GM19240 (cell line): Measurements from ENCODE around the gene AHRR.
A peak's percentile ranks its signal among the peaks of the same experiment; 100 is the strongest.
"Not testable (repeated sequence)": the region's sequence is repeated elsewhere in the genome, so short reads cannot be mapped to it uniquely, and the experiment has no call there.

Experiments
- DNase-seq: peaks from one replicate; pipeline ENCODE4 v3.0.0; 2011; ENCODE audit warnings: low spot score; ENCODE audit not compliant: insufficient read length

The AHRR gene

DNA sequence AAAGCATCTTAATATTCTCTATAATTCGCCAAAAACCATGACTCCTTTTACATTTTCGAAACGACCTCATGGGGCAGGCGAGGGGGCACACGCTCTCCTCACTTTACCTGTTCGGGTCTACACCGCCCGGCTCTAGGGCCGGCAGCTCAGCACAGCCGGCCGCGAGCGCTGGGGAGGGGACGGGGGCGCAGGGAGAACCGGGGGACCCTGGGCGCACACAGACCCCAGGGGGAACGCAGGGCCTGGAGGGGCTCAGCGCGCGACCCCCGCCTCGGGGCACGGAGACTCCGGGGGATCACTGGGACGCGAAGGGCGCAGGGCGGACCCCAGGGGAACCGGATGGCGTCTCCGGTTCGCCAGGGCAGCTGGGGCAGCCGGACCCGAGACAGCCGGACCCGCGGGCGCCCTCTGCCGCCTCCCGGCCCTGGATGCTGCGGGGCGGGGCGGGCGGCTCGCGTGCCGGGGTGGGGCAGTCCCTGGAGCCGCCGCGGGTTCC lies at the start of gene AHRR:
Gene AHRR (plus strand): TSS at position 485 of the 496 bp plus-strand sequence. CDS start 22,189 bp downstream, outside the sequence.
- peak; percentile 71 for DNase-seq

DNA sequence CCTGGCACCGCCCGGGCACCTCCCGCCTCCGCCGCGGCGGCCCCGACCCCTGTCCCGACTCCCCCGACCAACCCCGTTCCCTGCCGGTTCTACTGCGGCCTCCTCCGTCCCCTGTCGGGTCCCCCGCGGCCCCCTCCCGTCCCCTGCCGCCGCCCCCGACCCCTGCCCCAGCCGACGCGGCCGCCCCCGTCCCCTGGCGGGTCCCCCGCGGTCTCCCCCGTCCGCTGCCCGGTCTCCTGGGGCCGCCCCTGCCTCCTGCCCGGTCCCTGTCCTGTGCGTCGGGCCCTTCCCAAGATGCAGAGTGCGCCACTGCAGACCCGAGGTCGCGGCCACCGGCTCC lies 49.7 kb upstream of the AHRR start:
- not testable (repeated sequence) for DNase-seq

DNA sequence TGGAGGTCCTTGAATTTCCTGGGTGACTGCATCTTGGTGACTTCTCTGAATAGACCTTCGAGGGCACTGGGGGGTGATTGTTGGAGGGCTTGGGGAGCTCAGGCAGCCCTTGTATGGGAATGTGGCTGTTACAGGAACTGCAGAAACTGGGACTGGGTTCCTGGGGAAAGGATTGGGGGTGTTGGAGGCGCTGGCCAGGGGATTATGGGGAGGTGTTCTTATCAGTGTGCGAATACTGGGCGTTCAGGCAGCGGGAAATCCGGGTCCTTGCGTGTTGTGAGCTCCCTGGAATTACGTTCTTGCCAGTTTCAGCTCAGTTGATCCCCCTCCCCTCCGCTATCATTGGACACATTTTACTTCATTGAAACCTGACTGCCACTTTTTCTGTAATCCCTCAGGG lies 48.4 kb upstream of the AHRR start:
- DNase-seq: not testable (repeated sequence)

DNA sequence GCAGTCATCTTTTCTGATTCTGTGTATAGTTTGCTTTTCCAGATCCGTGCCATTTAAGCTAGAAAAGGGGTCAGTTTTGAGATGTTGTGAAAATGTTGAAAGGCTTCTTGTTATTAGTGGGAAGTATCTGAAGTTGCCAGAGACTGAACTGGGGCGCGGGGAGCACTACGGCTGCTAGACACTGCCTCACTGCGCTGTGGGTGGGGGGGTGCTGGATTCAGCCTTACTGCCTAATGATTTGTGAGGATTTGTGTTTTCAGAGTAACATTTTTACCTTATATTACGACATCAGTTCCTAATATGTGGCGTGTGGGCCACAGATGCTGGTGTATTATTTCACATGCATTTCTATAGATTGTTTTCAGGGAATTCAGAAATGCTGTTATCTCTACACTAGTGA lies 48.0 kb upstream of the AHRR start:
- not testable (repeated sequence) for DNase-seq

DNA sequence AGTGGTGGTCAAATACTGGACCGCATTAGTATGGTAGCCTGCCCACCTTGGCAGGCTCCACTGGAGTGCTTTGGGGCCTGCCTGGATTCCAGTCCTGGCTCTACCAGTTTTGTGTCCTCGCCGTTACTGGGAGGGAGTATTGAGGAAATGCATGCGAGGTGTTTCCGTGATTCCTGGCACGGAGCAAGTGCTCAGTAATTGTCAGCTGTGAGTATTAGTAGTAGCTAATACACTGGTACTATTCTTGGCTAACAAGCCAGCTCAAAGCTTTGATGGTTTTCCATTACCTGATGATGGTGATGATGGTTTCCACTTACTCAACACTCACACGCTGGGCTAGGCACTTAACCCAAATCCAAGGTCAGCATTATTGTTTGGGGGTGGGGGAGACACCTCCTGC lies 47.2 kb upstream of the AHRR start:
- DNase-seq: not testable (repeated sequence)

DNA sequence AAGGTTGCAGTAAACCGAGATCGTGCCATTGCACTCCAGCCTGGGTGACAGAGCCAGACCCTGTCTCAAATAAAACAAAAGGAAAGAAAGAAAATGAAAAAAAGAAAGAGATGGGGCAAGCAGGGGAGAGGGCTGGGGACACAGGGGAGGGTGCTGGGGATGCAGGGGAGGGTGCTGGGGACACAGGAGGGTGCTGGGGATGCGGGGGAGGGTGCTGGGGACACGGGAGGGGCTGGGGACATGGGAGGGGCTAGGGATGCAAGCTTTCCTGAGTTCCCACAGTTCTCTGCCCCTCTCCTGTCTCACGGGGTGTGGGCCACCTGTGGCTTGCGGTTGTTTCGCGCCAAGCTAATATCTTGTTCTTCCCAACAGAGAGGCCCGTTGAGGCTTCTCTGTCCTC lies 42.9 kb upstream of the AHRR start:
- no peak for DNase-seq

DNA sequence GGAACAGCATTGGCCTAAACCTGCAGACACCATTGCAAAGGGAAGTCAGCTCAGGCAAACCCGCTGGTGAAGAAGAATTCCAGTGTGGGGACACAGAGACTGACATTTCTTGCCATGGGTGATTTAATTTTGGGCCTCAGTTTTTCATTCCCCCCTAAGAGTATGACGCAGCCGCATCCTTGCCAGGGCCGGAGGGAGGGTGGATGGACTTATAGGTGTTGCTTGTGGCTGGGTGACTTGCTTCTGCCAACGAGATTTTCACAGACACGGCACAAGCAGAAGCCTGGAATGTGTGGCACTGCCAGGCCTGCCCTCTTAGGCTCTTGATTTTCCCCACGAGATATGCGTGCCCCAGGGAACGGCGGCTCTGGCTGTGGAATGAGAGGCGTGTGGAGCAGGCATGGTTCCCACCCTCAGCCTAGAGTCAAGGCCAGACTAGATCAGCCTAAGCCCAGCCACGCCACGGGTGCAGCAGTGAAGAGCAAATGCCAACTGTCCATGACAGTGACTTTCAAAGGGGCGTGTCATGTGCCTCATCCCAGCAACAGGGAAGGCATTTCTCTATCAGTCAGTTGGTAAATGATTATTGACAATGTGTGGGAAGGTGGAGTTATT lies 42.4 kb upstream of the AHRR start:
- DNase-seq: not testable (repeated sequence)

DNA sequence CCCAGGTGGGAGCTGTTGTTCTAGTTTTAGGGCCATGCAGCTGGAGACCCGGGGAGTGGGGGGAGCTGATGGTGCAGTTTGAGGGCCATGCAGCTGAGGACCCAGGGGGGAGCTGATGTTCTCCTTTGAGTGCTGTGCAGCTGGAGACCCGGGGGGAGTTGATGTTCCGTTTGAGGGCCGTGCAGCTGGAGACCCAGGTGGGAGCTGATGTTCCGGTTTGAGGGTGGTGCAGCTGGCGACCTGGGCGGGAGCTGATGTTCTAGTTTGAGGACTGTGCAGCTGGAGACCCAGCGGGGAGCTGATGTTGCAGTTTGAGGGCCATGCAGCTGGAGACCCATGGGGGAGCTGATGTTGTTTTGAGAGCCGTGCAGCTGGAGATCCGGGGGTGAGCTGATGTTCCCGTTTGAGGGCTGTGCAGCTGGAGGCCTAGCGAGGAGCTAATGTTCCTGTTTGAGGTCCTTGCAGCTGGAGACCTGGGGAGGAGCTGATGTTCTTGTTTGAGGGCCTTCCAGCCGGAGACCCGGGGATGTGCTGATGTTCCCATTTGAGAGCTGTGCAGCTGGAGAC lies 35.4 kb upstream of the AHRR start:
- no peak for DNase-seq

DNA sequence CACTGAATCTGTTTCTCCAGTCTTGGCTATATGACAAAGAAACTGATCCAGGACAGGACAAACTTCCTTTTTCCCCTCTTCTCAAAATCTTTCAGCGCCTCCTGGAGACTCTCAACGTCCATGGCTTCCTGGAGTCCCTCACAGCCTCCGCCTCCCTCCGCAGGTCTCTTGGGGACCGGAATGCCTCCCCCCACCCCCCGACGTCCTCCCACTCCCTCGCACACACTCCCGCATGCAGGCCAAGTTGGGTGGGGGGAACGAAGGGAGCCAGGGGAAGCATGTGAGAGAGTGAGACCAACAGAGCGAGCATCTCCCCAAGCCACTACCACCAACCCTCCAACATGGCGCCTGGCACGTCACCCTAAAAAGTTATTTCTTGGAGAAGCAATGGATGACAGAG lies 31.3 kb upstream of the AHRR start:
- not testable (repeated sequence) for DNase-seq

DNA sequence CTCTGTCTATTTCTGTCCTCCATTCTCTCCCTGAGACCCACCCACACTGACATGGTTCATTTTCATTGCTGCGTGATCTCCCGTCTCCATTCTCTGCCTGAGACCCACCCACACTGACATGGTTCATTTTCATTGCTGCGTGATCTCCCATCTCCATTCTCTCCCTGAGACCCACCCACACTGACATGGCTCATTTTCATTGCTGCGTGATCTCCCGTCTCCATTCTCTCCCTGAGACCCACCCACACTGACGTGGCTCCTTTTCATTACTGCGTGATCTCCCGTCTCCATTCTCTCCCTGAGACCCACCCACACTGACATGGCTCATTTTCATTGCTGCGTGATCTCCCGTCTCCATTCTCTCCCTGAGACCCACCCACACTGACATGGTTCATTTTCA lies 30.2 kb upstream of the AHRR start:
- DNase-seq: not testable (repeated sequence)

DNA sequence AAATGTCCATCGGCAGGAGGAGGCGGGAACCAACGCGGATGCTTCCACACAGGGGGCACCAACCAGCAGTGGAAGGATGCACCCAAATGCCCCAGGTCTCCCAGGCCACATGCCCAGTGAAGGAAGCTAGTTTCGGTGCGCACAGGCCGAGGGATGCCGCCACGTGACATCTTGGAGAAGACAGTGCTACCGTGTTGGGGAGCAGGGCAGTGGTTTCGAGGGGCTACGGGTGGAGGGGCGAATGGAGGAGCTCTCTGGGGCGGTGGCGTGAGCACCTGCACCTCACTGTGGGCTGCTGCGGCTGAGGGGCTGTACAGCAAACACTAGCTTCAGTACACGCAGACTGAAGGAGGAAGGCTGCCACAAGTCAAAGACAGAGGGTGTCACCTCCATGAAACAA lies 26.7 kb upstream of the AHRR start:
- not testable (repeated sequence) for DNase-seq

DNA sequence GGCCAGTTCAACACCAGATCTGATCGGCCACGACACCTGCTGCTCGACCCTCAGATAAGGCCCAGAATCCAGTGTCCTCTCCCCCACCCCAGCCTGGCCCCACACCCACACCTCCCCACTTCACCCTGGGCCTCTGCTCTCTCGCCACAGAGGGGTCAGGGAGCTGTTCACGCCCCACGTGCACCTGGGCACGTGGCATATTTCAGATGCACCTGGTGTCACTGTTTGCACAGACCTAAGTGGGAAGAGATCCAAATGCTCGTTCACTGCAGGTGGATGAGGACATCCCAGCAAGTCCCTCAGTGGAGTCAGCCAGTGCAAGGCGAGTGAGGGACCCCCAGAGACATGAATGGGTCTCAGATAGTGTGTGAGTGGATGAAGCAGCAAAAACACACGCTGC lies 25.3 kb upstream of the AHRR start:
- DNase-seq: not testable (repeated sequence)

DNA sequence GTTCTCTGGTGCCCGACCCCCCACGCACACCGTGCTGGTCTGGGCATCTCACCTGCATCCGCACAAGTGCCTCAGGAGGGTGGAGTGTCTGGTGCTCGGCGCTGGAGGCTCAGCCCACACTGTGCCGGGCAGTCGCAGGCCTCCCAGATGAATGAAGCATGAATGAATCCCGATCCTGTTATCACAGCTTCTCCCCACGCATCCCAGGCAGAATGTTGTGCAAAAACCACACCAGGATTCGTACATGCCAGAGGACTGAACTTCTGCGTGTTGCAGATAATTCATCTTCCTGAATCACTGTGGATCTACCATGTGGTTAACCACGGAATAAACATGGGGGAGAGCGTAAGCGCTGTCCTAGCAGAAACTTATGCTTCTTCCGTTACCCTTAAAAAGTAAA lies 24.6 kb upstream of the AHRR start:
- DNase-seq: not testable (repeated sequence)

DNA sequence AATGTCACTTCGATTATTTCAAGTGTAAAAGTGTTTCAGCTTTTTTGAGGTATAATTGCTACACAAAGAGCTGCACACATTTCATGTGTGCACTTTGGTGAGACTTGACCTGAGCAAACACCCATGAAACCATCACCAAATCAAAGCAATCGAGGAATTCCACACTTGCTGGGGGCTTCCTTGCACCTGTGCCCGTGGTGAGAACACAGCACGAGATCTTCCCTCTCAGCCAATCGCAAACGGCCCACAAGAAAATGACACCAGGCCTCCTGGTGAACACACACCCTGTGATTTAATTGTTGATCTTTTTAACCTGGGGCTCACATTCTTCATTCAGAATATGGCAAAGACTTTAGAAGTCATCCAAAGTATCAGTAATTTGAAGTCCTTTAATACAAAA lies 24.1 kb upstream of the AHRR start:
- not testable (repeated sequence) for DNase-seq

DNA sequence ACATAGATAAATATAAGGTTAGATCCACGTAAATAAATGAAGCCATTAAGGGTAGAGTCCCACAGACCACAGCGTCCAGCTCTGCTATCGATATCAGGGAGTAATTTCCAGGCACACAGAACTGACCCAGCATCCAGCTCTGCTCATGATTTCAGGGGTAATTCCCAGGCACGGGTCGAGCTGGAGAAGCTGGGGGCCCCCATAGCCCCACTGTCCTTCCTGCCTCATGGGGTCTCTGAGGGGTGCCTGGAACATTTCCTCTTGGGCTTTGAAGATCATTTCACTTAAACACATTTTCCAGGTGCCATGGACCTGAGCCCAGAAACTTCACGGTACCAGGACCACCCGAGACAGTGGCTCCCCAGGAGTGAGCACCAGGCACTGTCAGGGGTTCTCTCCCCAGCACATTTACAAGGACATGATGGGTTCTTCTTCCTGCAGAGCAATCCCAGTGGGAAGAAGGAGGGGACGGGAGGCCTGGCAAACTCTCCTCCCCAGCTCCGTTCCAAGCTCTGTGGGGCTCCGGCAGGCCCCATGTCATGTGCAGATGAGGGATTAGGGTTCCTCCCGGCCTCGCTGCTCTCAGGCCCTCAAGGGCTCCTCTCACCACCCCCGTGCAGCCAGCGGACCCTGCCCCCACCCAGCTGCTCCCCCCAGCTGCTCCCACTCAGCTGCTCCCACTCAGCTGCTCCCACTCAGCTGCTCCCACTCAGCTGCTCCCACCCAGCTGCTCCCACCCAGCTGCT lies 23.4 kb upstream of the AHRR start:
- not testable (repeated sequence) for DNase-seq

DNA sequence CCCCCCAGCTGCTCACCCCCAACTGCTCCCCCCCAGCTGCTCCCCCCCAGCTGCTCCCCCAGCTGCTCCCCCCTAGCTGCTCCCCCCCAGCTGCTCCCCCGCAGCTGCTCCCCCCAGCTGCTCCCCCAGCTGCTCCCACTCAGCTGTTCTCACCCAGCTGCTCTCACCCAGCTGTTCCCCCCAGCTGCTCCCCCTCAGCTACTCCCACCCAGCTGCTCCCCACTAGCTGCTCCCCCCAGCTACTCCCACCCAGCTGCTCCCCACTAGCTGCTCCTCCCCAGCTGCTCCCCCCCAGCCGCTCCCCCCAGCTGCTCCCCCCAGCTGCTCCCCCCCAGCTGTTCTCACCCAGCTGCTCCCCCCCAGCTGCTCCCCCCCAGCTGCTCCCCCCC lies 22.8 kb upstream of the AHRR start:
- no peak for DNase-seq

DNA sequence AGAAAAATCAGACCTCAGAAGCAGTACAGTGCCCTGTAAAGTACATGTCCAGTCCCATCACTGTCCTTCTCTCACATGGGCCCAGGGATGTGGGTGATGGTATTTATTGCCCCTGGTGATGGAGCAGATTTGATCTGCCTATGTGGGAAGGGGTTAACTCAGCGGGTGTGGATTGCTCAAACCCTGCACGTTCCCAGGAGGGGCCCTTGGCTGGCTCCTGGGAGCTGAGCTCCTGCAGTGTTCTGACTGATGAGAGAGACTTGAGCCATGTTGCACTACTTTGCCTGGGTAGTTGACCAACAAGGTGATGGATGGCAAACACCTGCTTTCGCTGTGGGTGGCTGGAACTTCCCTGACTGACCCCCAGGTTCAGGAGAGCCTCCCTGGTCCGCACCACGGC lies 21.6 kb upstream of the AHRR start:
- not testable (repeated sequence) for DNase-seq

DNA sequence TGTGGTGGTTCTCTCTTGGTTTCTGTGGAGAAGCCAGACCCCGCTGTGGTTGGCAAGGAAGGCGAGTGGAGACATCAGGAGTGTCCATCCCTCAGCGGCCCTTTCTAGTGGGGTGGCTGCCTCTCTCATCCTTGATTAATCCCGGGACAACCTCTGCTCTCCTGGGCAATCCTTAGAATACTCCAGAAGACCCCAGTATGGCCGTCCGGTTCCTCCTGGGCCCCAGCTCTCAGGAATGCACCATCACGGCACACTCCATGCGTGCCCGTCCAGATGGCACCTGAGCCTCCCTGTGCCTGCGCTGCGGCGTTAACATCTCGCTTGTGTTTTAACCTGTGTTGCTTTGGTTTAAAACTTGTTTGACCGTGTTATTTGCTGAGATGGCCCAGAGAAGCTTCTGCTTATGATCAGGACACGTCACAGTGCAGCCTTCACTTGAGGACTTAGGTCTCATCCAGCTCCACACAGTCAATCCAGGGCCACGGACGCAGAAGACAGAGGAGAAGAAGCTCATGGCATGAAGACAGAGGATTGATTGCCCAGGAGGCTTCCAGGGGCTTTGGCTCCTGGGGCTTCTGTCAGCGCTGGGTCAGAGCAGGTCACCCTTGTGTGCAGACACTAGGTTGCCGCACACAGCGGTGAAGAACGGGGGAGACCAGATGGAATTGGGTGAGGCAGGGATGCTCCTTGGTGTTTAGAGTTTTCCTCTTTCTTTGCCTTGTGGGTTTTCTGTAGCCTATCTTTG lies 20.7 kb upstream of the AHRR start:
- DNase-seq: not testable (repeated sequence)

DNA sequence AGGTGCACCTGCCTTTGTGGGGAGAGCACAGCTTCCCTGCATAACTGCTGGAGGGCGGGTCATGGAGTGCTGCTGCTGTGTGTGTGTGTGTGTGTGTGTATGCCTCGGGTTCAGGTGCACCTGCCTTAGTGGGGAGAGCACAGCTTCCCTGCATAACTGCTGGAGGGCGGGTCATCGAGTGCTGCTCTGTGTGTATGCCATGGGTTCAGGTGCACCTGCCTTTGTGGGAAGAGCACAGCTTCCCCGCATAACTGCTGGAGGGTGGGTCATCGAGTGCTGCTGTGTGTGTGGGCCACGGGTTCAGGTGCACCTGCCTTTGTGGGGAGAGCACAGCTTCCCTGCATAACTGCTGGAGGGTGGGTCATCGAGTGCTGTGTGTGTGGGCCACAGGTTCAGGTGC lies 19.1 kb upstream of the AHRR start:
- DNase-seq: not testable (repeated sequence)

DNA sequence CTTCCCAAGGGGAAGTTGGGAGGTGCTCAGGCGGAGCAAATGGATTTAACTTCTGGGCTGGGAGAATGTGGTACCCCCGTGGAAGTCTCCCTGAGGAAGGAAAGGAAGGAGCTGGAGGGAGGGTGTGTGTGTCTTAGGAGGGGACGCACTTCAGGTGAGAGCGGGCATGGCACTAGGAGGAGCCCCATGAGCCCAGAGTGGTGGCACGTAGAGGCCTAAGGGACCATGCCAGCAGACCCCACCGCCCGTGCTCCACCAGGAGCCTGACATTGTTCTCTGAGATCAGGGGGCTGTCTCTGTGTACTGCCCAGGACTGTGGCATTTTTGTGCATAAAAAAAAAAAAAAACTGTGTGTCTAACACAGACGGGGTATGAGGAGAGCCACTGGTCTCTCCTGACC lies 18.5 kb upstream of the AHRR start:
- DNase-seq: no peak

DNA sequence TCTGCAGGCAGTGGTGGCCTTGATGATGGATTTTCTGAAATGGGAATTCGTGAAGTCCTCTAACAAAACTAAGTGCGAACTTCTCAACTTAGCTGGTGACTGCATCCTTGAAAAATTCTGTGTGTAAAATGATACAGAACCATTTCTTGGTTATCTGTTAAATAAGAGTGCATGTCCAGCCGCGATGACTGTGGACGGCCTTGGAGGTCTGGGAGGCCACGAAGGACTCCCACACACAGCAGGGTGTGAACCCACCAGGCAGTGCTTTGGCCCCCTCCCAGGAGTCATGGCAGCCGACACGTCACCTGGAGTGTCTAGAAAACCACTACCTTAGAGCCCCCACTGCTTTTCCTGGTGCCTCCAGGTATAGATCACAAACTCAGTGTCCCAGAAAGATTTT lies 17.8 kb upstream of the AHRR start:
- not testable (repeated sequence) for DNase-seq

DNA sequence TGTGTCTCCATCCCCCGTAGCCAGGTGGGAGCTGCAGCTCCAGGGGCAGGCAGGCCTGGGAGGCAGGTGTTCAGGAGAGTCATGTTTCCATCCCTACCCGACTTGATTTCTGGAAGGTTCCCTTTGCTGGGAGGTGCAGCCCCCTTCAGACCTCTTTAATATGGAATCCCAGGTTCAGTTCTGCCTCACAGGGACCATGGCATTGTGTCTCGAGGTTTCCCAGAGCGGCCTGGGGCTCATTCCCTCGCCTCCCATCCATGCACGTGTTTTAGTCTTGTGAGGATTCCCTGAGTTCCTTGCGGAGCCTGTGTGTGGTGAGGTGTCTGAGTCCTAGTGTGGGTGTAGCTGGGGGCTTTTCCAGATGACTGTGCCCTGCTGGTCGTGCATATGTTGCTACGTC lies 16.5 kb upstream of the AHRR start:
- no peak for DNase-seq
